Activated gamma-delta T cell (primary cell): ENCODE measurements around the gene HORMAD2.
"Not testable (repeated sequence)": the region's sequence is repeated elsewhere in the genome, so short reads cannot be mapped to it uniquely, and the experiment has no call there.

Experiments used
- DNase-seq: peaks from one replicate; lab custom pipeline; 2025; lab: John Stamatoyannopoulos, UW

The HORMAD2 gene

GRCh38 chr22:30056015-30056414 lies 24.2 kb upstream of the HORMAD2 start:
- DNase-seq, result no peak

DNA sequence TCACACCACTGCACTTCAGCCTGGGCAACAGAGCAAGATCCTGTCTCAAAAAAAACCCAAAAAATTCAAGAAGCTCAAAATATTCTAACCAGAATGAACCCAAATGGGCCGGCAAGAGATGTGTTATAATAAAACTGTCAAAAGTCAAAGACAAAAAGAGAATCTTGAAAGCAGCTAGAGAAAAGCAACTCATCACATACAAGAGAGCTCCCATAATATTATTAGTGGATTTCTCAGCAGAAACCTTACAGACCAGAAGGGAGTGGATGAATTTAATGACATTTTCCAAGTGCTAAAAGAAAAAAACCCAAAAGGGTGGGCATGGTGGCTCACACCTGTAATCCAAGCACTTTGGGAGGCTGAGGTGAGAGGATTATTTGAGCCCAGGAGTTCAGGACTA lies 22.9 kb upstream of the HORMAD2 start:
- DNase-seq, result no peak

DNA sequence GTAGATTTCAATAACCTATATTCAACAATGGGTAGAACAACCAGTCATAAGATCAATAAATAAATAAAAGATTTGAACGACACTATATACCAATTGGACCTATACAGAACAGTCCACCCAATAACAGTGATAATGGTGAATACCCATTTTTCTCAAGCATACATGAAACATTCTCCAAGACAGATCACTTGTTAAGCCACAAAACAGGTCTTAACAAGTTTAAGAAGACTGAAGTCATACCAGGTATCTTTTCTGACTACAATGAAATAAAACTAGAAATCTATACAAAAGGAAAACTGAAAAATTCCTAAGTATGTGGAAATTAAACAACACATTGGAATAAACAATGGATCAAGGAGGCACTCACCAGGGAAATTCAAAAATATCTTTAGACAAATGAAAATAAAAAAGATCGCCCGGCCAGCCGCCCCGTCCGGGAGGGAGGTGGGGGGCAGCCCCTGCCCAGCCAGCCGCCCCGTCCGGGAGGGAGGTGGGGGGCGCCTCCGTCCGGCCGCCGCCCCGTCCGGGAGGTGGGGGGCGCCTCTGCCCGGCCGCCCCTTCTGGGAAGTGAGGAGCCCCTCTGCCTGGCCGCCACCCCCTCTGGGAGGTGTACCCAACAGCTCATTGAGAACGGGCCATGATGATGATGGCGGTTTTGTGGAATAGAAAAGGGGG lies 20.8 kb upstream of the HORMAD2 start:
- DNase-seq, result not testable (repeated sequence)

GRCh38 chr22:30061094-30061493 lies 19.2 kb upstream of the HORMAD2 start:
- DNase-seq, result not testable (repeated sequence)

- DNase-seq, result no peak
These were observed 18.0 kb upstream of the HORMAD2 start for GRCh38 chr22:30062259-30062658.

DNA sequence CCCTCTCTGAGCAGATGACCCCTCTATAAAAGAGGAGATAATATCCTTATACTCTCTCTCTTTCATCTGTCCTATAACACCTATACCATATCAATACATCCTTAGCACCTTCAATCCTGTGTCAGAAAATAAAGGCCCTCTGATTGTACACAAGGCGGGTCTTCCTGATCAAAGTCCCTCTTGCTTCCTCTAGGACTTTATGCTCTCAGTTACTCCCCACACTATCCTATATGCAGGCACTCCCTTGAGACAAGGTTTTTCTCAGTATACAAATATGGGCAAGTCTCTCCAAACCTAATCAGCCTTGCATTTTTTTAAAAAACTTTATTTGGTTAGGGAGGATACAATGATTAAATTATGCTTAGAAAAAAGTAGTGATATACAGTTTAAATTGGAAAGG lies 17.3 kb upstream of the HORMAD2 start:
- no peak for DNase-seq

GRCh38 chr22:30064172-30064571 lies 16.1 kb upstream of the HORMAD2 start:
- no peak for DNase-seq

GRCh38 chr22:30073743-30074142 lies 6.5 kb upstream of the HORMAD2 start:
- no peak for DNase-seq

DNA sequence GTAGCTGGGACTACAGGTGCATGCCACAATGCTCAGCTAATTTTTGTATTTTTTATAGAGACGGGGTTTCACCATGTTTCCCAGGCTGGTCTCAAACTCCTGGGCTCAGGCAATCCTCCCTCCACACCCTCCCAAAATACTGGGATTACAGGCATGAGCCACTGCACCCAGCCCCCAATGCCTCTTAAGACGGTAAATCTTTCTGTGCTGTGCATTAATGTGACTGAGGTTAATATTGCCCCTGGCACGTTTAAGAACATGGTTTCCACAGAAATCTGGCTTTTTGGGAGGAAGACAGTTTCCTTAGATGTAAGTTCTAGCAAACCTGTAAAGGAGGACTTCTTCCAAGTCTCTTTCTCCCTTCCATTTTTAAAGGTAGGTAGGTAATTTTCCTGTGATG lies 6.1 kb upstream of the HORMAD2 start:
- no peak for DNase-seq

DNA sequence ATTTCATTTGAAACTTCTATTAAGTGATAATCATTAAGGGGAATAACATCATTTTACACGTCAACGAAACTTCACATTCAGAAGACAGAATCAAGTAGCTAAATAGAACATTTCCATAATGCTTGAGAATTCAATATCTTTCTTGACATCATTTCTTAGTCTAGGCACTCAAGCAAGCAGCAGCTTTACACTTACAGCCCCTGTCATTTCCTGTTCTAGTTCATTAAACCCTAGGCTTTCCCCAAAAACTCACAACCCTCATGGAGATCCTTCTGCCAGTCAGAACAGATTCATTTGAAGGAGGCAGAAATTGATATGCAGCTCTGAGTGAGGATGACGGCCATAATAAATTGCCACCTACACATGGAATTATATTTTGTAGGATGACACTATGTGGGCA lies 5.3 kb upstream of the HORMAD2 start:
- no peak for DNase-seq

GRCh38 chr22:30077279-30077880 lies 2.9 kb upstream of the HORMAD2 start:
- no peak for DNase-seq

DNA sequence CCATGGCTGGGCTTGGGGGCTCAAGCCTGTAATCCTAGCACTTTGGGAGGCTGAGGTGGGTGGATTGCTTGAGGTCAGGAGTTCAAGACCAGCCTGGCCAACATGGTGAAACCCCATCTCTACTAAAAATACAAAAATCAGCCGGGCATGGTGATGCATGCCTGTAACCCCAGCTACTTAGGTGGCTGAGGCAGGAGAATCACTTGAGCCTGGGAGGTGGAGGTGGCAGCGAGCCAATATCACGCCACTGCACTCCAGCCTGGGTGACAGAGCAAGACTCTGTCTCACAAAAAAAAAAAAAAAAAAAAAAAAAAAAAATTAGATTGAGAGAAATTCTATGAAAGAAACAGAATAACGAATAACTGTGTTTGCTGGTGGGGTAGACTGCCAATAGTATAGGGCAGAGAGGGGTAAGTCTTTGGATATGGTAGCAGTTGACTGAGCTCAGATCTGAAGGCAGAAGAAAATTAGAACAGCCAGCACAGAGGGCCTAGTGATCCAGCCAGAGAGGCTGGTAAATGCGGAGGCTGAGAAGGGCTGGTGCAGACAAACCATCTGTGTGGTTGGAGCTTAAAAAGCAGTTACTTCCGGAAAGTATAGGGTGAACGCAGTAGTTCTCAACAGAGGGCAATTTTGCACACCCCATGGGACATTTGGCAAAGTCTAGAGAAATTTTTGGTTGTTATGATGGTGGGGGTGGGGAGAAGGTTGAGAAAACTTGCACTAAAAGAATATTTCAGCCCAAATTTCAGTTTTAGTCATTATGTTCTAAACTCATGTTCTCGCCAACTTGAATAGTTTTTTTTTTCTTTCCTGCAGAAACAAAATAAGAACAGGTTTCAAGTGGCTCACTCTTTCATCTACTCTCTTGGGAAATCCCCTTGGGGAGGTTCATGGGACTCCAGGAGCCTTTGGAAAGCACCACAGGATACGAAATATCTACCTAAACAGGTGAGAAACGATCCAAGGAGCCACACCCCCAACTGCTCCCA lies 1.6 kb upstream of the HORMAD2 start:
- no peak for DNase-seq

DNA sequence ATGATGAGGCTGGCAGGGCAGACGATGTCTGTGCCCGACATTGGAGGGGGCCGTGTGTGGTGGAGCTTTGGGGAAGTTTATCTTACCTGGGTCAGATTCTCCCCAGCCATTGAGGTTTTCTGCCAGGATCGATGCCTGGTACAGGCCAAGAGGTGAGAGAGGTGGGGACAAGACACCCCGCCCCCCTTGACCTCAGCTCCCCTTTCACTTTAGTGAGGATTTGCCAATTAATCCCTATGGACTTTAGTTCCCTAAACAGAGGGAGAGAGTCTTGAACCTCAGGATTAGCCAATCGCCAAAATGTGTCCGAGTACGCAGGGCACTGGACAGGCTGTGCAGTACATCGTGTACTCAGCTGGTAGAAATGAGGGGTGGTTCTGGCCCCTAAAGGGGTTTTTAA lies 541 bp downstream of the HORMAD2 start:
- DNase-seq, result no peak

GRCh38 chr22:30086496-30086895 lies 6.2 kb downstream of the HORMAD2 start:
- DNase-seq, result no peak

- not testable (repeated sequence) for DNase-seq
These were observed 6.8 kb downstream of the HORMAD2 start for GRCh38 chr22:30087037-30087436.

DNA sequence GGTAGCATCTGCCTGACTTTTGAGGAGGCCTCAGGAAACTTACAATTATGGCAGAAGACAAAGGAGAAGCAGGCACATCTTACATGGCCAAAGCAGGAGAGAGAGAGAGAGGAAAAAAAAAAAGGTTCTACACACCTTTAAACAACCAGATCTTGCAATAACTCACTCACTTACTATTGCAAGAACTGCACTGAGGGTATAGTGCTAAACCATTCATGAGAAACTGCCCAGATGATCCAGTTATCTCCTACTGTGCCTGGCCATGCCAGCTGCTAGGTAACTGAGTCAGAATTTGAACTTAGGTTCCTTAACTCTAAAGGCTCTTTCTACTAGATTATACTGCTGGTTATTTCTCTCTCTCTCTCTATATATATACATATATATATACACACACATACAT lies 7.3 kb downstream of the HORMAD2 start:
- DNase-seq, result no peak

GRCh38 chr22:30088468-30088867 lies 8.2 kb downstream of the HORMAD2 start:
- DNase-seq, result no peak

DNA sequence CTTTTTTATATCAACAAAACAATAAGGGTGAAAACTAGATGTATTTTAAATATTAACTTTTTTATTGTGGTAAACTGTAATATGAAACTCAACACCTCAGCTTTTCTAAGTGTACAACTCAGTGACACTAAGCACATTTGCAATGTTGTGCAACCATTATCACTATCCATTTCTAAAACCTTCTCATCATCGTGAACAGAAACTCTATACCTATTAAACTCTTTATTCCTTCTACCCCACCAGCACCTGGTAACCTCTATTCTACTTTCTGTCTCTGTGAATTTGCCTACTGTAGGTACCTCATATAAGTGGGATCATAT lies 9.4 kb downstream of the HORMAD2 start:
- DNase-seq, result no peak

GRCh38 chr22:30092686-30093085 lies 12.4 kb downstream of the HORMAD2 start:
- no peak for DNase-seq

DNA sequence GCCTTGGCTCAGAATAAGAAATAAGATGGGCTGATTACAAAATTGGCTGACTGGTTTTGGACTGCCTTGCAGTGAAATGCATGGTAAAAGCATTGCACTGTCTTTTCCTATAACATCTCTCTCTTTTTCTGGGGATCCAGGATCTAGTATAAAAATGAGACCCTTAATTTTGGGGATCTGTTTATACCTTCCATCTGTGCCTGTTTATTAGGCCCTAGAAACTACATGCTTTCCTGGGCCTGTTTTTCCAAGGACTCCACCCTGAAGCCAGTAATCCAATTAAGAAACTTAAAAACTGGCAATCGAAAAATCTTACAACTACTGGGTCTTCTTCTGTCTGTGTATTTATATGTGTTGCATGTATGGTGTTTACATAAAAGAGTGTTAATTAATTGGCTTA lies 14.5 kb downstream of the HORMAD2 start:
- no peak for DNase-seq

GRCh38 chr22:30097861-30098260 lies 17.6 kb downstream of the HORMAD2 start:
- no peak for DNase-seq

- DNase-seq, result not testable (repeated sequence)
These were observed 20.5 kb downstream of the HORMAD2 start for GRCh38 chr22:30100770-30101169.
